ENCODE measurements around the gene THBS2.
"Not testable (repeated sequence)": the region's sequence is repeated elsewhere in the genome, so short reads cannot be mapped to it uniquely, and the experiment has no call there.

THBS2 gene

GRCh38 chr6:169274781-169275180 lies 21.1 kb upstream of the THBS2 start:
- TF ChIP-seq CTCF (IDR thresholded peaks at IDR 0.05) (no peak), ZFX (IDR thresholded peaks at IDR 0.05; ENCODE audit: borderline replicate concordance) (no peak)
- H3K27ac ChIP-seq: no peak overlapping the region

- no peak for TF ChIP-seq ZFX (IDR thresholded peaks at IDR 0.05; ENCODE audit: borderline replicate concordance)
- TF ChIP-seq CTCF (IDR thresholded peaks at IDR 0.05): no peak
These were observed 19.9 kb upstream of the THBS2 start for GRCh38 chr6:169273511-169273910.

DNA sequence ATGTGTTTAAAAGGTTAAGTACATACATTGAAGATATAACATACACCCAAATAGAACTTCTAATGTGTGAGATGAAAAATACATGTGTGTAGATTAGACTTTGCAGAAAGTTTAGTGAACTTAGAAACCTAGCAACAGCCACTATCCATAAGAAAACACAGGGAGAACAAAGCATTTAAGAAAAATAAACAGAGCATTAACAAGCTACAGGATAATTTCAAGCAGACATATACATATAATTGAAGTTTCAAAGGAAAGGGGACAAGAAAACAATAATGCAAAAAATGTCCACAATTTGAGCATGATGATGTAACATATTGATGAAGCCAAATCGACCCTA lies 18.2 kb upstream of the THBS2 start:
- TF ChIP-seq ZFX (IDR thresholded peaks at IDR 0.05; ENCODE audit: borderline replicate concordance): no peak
- no peak for TF ChIP-seq CTCF (IDR thresholded peaks at IDR 0.05)
- H3K27ac ChIP-seq: no peak overlapping the region

More at GRCh38 chr6:169273511-169273910, 19.9 kb upstream of the THBS2 start:
- H3K27ac ChIP-seq: no peak overlapping the region

- no peak for TF ChIP-seq ZFX (IDR thresholded peaks at IDR 0.05; ENCODE audit: borderline replicate concordance)
- no peak for TF ChIP-seq CTCF (IDR thresholded peaks at IDR 0.05)
- H3K27ac ChIP-seq: no peak overlapping the region
These were observed 17.7 kb upstream of the THBS2 start for GRCh38 chr6:169271158-169271876.

- H3K27ac ChIP-seq: not testable (repeated sequence)
These were observed 16.4 kb upstream of the THBS2 start for GRCh38 chr6:169270077-169270380.

DNA sequence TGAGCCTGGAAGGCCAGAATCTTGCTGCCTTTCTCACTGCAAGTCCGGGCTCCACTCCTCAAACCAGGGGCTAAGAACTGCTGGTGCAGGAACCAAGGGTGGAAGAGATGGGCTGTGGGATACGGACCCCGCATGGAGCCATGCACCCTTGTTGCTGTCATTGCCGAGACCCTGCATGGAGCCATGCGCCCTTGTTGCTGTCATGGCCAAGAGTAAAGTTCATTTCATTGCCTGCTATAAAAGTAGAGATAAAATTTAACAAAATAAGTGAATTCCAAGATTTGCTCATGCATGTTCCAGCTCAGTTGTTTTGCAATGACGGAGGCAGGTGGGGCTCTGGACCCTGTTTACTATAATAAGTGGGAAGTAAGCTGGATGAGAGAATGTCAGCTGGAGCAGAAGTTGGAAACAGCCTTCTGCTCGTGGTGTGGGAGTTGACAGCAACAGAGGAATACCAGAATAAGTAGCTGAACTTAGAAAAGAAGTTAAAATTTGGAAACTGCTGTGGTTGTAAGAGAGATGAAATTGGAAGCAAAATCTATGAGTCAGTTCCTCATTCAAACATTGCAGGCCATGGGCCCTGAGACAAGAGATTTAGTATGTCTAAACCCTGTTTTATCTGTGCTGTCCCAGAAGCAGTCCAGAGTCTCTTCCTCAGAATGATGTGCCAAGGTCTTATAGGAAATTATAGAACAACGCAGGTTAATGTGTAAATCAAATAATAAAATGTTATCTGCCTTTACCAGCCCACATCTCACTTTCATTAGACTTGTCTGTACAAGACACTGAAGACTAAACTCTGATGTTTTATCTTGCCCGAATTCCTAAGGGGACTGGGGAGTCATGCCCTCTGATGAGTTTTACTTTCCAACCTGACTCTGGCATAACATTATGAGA lies 15.8 kb upstream of the THBS2 start:
- TF ChIP-seq ZFX (IDR thresholded peaks at IDR 0.05; ENCODE audit: borderline replicate concordance) (no peak), CTCF (IDR thresholded peaks at IDR 0.05) (no peak)
- no peak overlapping the region for H3K27ac ChIP-seq

- H3K27ac ChIP-seq: no peak overlapping the region
- TF ChIP-seq CTCF (IDR thresholded peaks at IDR 0.05) (no peak), ZFX (IDR thresholded peaks at IDR 0.05; ENCODE audit: borderline replicate concordance) (no peak)
These were observed 14.6 kb upstream of the THBS2 start for GRCh38 chr6:169268276-169268675.
